Stimulated activated CD4-positive, alpha-beta T cell treated with anti-CD3 and anti-CD28 coated beads, TNF-alpha, amount 100 ng/mL, for 1 hour (primary cell): ENCODE results near the gene RPRML.
"Not testable (repeated sequence)": the region's sequence is repeated elsewhere in the genome, so short reads cannot be mapped to it uniquely, and the experiment has no call there.

Source experiments
- DNase-seq, 3 donors: peaks; one replicate each; pipeline ENCODE4 v3.0.0-alpha.2; 2020; ENCODE audit warnings: low read depth in 3 of 3, low spot score in 1 of 3

The RPRML gene

GRCh38 chr17:46979147-46979863 is at the start of gene RPRML:
RPRML (minus strand) TSS chr17:46979253; CDS start chr17:46979007, 246 bp downstream.
- DNase-seq: no peak

GRCh38 chr17:47016966-47017365 is 37.9 kb upstream of the RPRML start:
- DNase-seq: not testable (repeated sequence)

GRCh38 chr17:47013341-47013740 is 34.3 kb upstream of the RPRML start:
- DNase-seq: no peak

- DNase-seq: no peak
Measured at GRCh38 chr17:47012457-47012856, 33.4 kb upstream of the RPRML start.

GRCh38 chr17:47009759-47010594 is 30.9 kb upstream of the RPRML start:
- DNase-seq: no peak

- DNase-seq: no peak
Measured at GRCh38 chr17:47004906-47005305, 25.9 kb upstream of the RPRML start.

GRCh38 chr17:47003864-47004263 is 24.8 kb upstream of the RPRML start:
- DNase-seq: not testable (repeated sequence)

- no peak for DNase-seq
Measured at GRCh38 chr17:46995841-46996571, 17.0 kb upstream of the RPRML start.

- no peak for DNase-seq
Measured at GRCh38 chr17:46994993-46995392, 15.9 kb upstream of the RPRML start.

GRCh38 chr17:46991617-46992016 is 12.6 kb upstream of the RPRML start:
- DNase-seq: no peak

GRCh38 chr17:46989637-46990431 is 10.8 kb upstream of the RPRML start:
- no peak for DNase-seq

- not testable (repeated sequence) for DNase-seq
Measured at GRCh38 chr17:46987927-46988326, 8.9 kb upstream of the RPRML start.

- no peak for DNase-seq
Measured at GRCh38 chr17:46986366-46986765, 7.3 kb upstream of the RPRML start.

GRCh38 chr17:46984892-46985291 is 5.8 kb upstream of the RPRML start:
- DNase-seq: no peak

- DNase-seq: no peak
Measured at GRCh38 chr17:46984341-46984740, 5.3 kb upstream of the RPRML start.

GRCh38 chr17:46983782-46984181 is 4.7 kb upstream of the RPRML start:
- DNase-seq: no peak

GRCh38 chr17:46982577-46982976 is 3.5 kb upstream of the RPRML start:
- no peak for DNase-seq

- no peak for DNase-seq
Measured at GRCh38 chr17:46978489-46979146, 435 bp downstream of the RPRML start.

- DNase-seq: no peak
Measured at GRCh38 chr17:46977750-46978488, 1.1 kb downstream of the RPRML start.

- DNase-seq: no peak
Measured at GRCh38 chr17:46977348-46977747, 1.7 kb downstream of the RPRML start.
